Sigmoid colon (tissue), 7 donors: ENCODE results near the gene GEMIN7. TPM values are rescaled to one million over a fixed set of nuclear protein-coding genes. Genes with fewer than 3 reads are reported as not detected.

Experiments
- DNase-seq: peaks from one replicate; pipeline ENCODE4 v3.0.0-alpha.2; 2019
- H3K27ac ChIP-seq, 4 donors: fragments of 200-600 bp; sonication (generic); one replicate each; pipeline ENCODE4 v1.5.1; 2016 to 2019; ENCODE audit warnings: mild to moderate bottlenecking in 1 of 4
- H3K27me3 ChIP-seq, 3 donors: fragments of 200-600 bp; sonication (generic); one replicate each; pipeline ENCODE4 v1.5.1; 2019; ENCODE audit warnings: mild to moderate bottlenecking in 1 of 3
- H3K36me3 ChIP-seq, 4 donors: fragments of 200-600 bp; sonication (generic); one replicate each; pipeline ENCODE4 v1.5.1; 2016 to 2019
- H3K4me1 ChIP-seq, 4 donors: fragments of 200-600 bp; sonication (generic); one replicate each; pipeline ENCODE4 v1.5.1; 2017 to 2019
- H3K4me3 ChIP-seq, 4 donors: fragments of 200-600 bp; sonication (generic); one replicate each; pipeline ENCODE4 v1.5.1; 2017 to 2019; ENCODE audit warnings: mild to moderate bottlenecking in 2 of 4, moderate library complexity in 1 of 4
- H3K9me3 ChIP-seq, 4 donors: fragments of 200-600 bp in 3 of 4; sonication (generic) in 3 of 4; one replicate each; pipeline versions ENCODE4 v1.5.1 to v1.6.1; 2013 to 2019
- EP300 ChIP-seq, 4 donors: sonication (generic); formaldehyde crosslinking; IDR thresholded peaks; one replicate each; pipeline ENCODE4 v1.6.1; 2017; ENCODE audit warnings: antibody characterized with exemption in 4 of 4
- POLR2A ChIP-seq, 2 donors: fragments of 450-650 bp; IDR thresholded peaks; one replicate each; pipeline ENCODE4 v1.6.1; 2016; ENCODE audit warnings: antibody characterized with exemption in 2 of 2, mild to moderate bottlenecking in 2 of 2, moderate library complexity in 2 of 2
- POLR2AphosphoS5 ChIP-seq, 4 donors: sonication (generic); formaldehyde crosslinking; IDR thresholded peaks; one replicate each; pipeline ENCODE4 v1.6.1; 2017; ENCODE audit warnings: antibody characterized with exemption in 4 of 4
- WGBS, 2 donors: extraction: QIAGEN DNeasy Blood & Tissue Kit; methylation state at CpG; one replicate each; pipeline ENCODE4 v1.1.7; 2013; 5-methylcytosine and 5-hydroxymethylcytosine counted together
- intact Hi-C: fragments of 100-400 bp; cut with DNase I; formaldehyde crosslinking; loops from one replicate; pipeline ENCODE4 v1.15.1; 2023
- polyA plus RNA-seq, 3 donors: library from polyadenylated mRNA; stranded (reverse); fragments of 200-250 nt; gene quantifications; one replicate each; pipeline ENCODE4 v1.2.3, GENCODE V29; 2013
- total RNA-seq, 4 donors: library from RNA; depleted of rRNA; stranded (reverse); fragments of >200 nt; gene quantifications; one replicate each; pipeline ENCODE4 v1.1.0, GENCODE V29; 2016
- TF ChIP-seq, protein P1 (sequence below), 4 experiments: fragments of 450-650 bp in 3 of 4; fragments of 200-600 bp in 1 of 4; IDR thresholded peaks; one replicate each; pipeline ENCODE4 v1.5.1; 2016 to 2019; ENCODE audit warnings: antibody characterized with exemption in 4 of 4, mild to moderate bottlenecking in 3 of 4, moderate library complexity in 2 of 4
- donor health status: healthy with polysubstance abuse.
- donor health status: Bipolar disorder and iron deficiency.
- donor health status: healthy.

The GEMIN7 gene
- total and polyA plus RNA-seq, 7 donors = 10.3 to 31.2 (median 18.2) TPM

DNA sequence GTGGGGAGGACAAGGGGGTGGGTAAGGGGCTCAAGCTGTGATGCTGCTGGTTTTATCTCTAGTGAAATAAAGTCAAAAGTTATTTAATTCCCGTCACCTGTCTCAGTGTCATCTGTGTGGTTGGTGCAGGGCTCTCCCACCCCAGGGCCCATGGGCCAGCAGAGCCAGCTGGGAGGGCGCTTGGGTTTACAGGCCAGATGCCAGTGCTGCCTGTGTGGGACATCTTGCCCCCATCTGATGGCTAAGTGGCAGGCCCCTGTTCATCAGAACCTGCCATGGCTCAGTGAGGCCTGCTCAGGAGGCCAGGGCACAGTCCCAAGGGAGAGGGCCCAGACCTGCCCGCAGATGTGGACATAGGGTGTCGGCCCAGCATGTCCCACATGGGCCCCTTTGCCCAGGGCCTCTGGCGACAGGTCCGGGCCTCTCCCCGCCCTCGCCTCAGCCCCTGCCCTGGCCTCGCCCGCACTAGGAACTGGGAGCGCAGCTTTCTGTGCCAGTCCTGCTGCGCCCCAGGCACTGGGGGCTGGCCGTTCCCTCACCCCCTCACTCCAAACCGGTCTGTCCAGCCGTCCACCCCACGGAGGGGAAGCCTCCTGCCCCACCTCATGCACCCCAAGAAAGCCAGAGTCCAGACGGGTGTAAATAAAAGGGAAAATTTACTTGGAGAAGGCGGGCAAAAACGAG lies 8.1 kb upstream of the GEMIN7 start:
- peaks cover 0 to 12% (median 10%) of the 10 kb centered on the region in 4 donors for H3K4me1 ChIP-seq
- H3K27me3 ChIP-seq = no peaks in the 10 kb centered on the region
- no peak for DNase-seq
- no peak overlapping the region for H3K4me3 ChIP-seq
- 53 to 79% methylated on average over 19 of the region's 19 CpGs for WGBS, 2 donors
- no peak for TF ChIP-seq POLR2AphosphoS5 (IDR thresholded peaks at IDR 0.05)
- TF ChIP-seq POLR2A (IDR thresholded peaks at IDR 0.05) = no peak
- no peak for TF ChIP-seq EP300 (IDR thresholded peaks at IDR 0.05)
- TF ChIP-seq, protein P1, sequence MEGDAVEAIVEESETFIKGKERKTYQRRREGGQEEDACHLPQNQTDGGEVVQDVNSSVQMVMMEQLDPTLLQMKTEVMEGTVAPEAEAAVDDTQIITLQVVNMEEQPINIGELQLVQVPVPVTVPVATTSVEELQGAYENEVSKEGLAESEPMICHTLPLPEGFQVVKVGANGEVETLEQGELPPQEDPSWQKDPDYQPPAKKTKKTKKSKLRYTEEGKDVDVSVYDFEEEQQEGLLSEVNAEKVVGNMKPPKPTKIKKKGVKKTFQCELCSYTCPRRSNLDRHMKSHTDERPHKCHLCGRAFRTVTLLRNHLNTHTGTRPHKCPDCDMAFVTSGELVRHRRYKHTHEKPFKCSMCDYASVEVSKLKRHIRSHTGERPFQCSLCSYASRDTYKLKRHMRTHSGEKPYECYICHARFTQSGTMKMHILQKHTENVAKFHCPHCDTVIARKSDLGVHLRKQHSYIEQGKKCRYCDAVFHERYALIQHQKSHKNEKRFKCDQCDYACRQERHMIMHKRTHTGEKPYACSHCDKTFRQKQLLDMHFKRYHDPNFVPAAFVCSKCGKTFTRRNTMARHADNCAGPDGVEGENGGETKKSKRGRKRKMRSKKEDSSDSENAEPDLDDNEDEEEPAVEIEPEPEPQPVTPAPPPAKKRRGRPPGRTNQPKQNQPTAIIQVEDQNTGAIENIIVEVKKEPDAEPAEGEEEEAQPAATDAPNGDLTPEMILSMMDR (IDR thresholded peaks at IDR 0.05) = no peak
- no peak overlapping the region for H3K27ac ChIP-seq
- no peaks in the 10 kb centered on the region for H3K9me3 ChIP-seq
- intact Hi-C loops = no loop called here
- peaks cover 32 to 59% (median 44%) of the 10 kb centered on the region in 4 donors for H3K36me3 ChIP-seq

DNA sequence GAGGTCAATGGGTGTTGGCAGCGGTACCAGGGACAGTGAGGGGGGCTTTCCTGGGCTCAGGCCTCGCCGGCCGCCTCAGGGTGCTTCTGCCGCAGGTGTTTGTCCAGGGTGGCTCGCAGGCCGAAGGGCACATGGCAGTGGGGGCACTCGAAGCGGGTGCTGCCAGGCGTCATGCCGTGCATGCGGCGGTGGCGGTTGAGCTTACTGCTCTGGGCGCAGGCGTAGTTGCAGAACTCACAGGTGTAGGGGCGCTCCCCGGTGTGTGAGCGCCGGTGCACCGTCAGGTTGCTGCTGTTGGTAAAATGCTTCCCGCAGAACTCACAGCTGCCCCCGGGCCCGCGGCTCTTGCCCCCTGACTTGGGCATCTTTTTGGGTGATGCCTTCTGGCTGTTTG lies 7.5 kb upstream of the GEMIN7 start:
- Histone ChIP-seq H3K4me1 (peaks cover 0 to 17% (median 16%) of the 10 kb centered on the region in 4 donors), H3K4me3 (no peak overlapping the region), H3K27me3 (no peaks in the 10 kb centered on the region), H3K9me3 (no peaks in the 10 kb centered on the region), H3K27ac (no peak overlapping the region), H3K36me3 (peaks cover 32 to 54% (median 42%) of the 10 kb centered on the region in 4 donors)
- TF ChIP-seq EP300 (IDR thresholded peaks at IDR 0.05) (no peak), POLR2AphosphoS5 (IDR thresholded peaks at IDR 0.05) (no peak), POLR2A (IDR thresholded peaks at IDR 0.05) (no peak)
- TF ChIP-seq, protein P1 (IDR thresholded peaks at IDR 0.05) = no peak
- no peak for DNase-seq
- intact Hi-C loops = no loop called here
- WGBS, 2 donors = 91 to 93% methylated on average over 25 of the region's 25 CpGs

DNA sequence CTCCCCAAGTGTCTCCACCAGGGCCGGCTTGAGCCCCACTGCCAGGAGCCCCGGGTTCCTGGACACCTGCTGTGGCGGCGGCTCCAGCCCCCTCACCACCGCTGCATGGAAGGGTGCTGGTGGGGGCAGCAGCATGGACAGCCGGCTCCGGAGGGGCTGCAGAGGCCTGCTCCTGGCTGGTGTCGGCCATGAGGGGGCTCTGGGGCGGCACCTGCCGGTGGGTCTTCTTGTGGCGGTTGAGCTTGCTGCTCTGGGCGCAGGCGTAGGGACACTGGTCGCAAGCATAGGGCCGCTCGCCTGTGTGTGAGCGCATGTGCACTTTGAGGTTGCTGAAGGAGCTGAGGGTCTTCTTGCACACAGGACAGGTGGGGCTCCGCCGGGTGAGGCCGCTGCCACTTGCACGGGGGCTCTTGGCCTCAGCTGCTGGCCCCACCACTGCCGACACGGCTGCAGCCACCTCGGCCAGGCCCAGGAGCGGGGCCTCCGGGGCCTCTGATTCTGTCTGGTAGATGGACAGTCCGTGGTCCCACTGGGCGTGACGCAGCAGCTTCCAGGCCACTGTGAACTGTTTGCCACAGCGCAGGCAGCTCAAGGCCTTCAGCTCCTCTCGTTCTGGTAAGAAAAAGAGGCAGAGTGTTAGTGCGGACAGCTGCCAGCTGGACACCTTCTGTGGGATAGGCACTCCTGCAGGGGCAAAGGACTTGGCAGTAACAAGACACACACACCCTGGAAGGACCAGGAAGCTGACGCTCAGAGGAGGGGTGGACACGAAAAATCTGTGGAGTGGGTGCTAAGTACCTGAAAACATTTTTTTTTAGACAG lies 6.9 kb upstream of the GEMIN7 start:
- H3K27me3 ChIP-seq = no peaks in the 10 kb centered on the region
- H3K4me1 ChIP-seq = peaks cover 0 to 23% (median 19%) of the 10 kb centered on the region in 4 donors
- intact Hi-C loops = no loop called here

DNA sequence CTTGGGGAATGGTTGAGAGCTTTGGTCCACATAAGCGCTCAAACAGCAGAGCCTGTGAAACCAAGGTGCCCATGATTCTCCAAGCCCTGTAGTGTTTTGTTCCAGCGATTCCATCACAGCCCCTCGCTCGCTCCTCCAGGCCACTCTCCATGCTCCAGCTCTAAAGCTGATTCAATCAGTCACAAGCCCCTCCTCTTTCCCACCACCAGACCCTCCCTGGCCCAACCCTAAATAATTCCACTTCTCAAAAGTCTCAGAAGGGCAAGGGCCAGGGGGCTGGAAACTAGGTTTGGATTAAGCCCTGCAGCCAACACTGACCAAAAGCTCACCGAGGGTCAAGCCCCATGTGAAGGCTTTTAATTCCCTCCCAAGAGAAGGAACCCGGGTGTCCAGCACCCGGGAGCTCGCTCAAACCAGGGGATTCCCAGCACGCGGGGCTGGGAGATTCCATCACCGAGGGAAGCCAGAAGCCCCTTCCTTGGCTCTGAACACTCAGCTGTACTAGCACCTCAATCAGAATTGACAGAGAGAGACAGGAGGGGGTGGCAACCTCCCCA lies 4.2 kb upstream of the GEMIN7 start:
- intact Hi-C loops = loop anchor here (5.0 kb wide), 2 partner anchors 38 to 172 kb away; partner anchors contain the start of genes CLASRP and EXOC3L2
- TF ChIP-seq EP300 (IDR thresholded peaks at IDR 0.05) (no peak), POLR2AphosphoS5 (IDR thresholded peaks at IDR 0.05) (no peak), POLR2A (IDR thresholded peaks at IDR 0.05) (no peak)
- TF ChIP-seq, protein P1 (IDR thresholded peaks at IDR 0.05) = no peak
- no peak for DNase-seq
- WGBS, 2 donors = 43 to 48% methylated on average over 11 of the region's 11 CpGs
- peak overlapping the region in 2 of 4 donors; percentile 46 to 51 for H3K4me3 ChIP-seq
- H3K27ac ChIP-seq = peak overlapping the region in 3 of 4 donors; percentile 10 to 60 (median 49)
- H3K36me3 ChIP-seq = peaks cover 10 to 22% (median 15%) of the 10 kb centered on the region in 4 donors
- no peaks in the 10 kb centered on the region for H3K27me3 ChIP-seq
- peaks cover 0 to 31% (median 26%) of the 10 kb centered on the region in 4 donors for H3K4me1 ChIP-seq
- H3K9me3 ChIP-seq = no peaks in the 10 kb centered on the region

More for the DNA sequence above, 6.9 kb upstream of the GEMIN7 start:
- Histone ChIP-seq H3K27ac (no peak overlapping the region), H3K36me3 (peaks cover 32 to 48% (median 39%) of the 10 kb centered on the region in 4 donors), H3K9me3 (no peaks in the 10 kb centered on the region), H3K4me3 (no peak overlapping the region)
- TF ChIP-seq EP300 (IDR thresholded peaks at IDR 0.05) = no peak
- TF ChIP-seq, protein P1 (IDR thresholded peaks at IDR 0.05) = no peak
- no peak for TF ChIP-seq POLR2AphosphoS5 (IDR thresholded peaks at IDR 0.05)
- no peak for TF ChIP-seq POLR2A (IDR thresholded peaks at IDR 0.05)
- WGBS, 2 donors = 88 to 91% methylated on average over 34 of the region's 34 CpGs
- DNase-seq = no peak
